HEK293 (cell line): ENCODE results near the gene IL36B.

Source experiments
- CTCF ChIA-PET: fragments of 350-600 bp; formaldehyde crosslinking; extraction: SDS; loops from one replicate; lab custom pipeline; 2021; ENCODE audit warnings: antibody characterized with exemption; lab: Yijun Ruan, JAX
- POLR2A ChIA-PET: fragments of 300-600 bp; formaldehyde crosslinking; extraction: SDS; loops from one replicate; lab custom pipeline; 2020; ENCODE audit warnings: antibody characterized with exemption, inconsistent platforms; lab: Yijun Ruan, JAX
- H3K27ac ChIP-seq: fragments of 200-500 bp; sonication (Bioruptor generic); 2 replicates; pipeline ENCODE4 v1.5.1; 2014; ENCODE audit warnings: low read depth, low read length, control low read depth, inconsistent platforms; ENCODE audit errors: extremely low read depth
- H3K36me3 ChIP-seq, 2 experiments: fragments of 200-500 bp in 1 of 2; sonication (Bioruptor generic) in 1 of 2; 1 replicate in 1 of 2; 2 replicates in 1 of 2; pipeline ENCODE4 v1.5.1; 2014 to 2017; ENCODE audit warnings: inconsistent platforms in 2 of 2, low read length in 2 of 2; ENCODE audit not compliant: control insufficient read depth in 2 of 2, insufficient read depth in 1 of 2
- H3K4me1 ChIP-seq: fragments of 200-500 bp; sonication (Bioruptor generic); 2 replicates; pipeline ENCODE4 v1.5.1; 2014; ENCODE audit warnings: mild to moderate bottlenecking, low read length, inconsistent platforms; ENCODE audit not compliant: control insufficient read depth, insufficient read depth
- H3K4me3 ChIP-seq: 2 replicates; pipeline ENCODE4 v1.5.1; 2011; ENCODE audit warnings: low read depth, mild to moderate bottlenecking, control low read depth, low read length, moderate library complexity
- H3K9me3 ChIP-seq: fragments of 200-500 bp; sonication (Bioruptor generic); 2 replicates; pipeline ENCODE4 v1.5.1; 2014; ENCODE audit warnings: low read depth, low read length, inconsistent platforms; ENCODE audit not compliant: control insufficient read depth, insufficient read depth
- GLI2 ChIP-seq: fragments of 450-650 bp; formaldehyde crosslinking; IDR thresholded peaks from 2 replicates; pipeline ENCODE4; 2017; ENCODE audit warnings: missing biosample characterization, missing genetic modification characterization, low read depth, borderline replicate concordance
- SP7 ChIP-seq: fragments of 450-650 bp; formaldehyde crosslinking; IDR thresholded peaks from 2 replicates; pipeline ENCODE4 v1.5.1; 2016; ENCODE audit warnings: missing biosample characterization, missing genetic modification characterization
- YY2 ChIP-seq: fragments of 450-650 bp; formaldehyde crosslinking; IDR thresholded peaks from 2 replicates; pipeline ENCODE4 v1.5.1; 2016; ENCODE audit warnings: missing biosample characterization, missing genetic modification characterization
- ZBTB1 ChIP-seq: fragments of 450-650 bp; formaldehyde crosslinking; IDR thresholded peaks from 2 replicates; pipeline ENCODE4 v1.5.1; 2016; ENCODE audit warnings: missing biosample characterization, missing genetic modification characterization
- ZBTB7A ChIP-seq: fragments of 450-650 bp; formaldehyde crosslinking; IDR thresholded peaks from 2 replicates; pipeline ENCODE4 v1.5.1; 2016; ENCODE audit warnings: low read depth, missing biosample characterization, missing genetic modification characterization
- ZFHX2 ChIP-seq: fragments of 450-650 bp; formaldehyde crosslinking; conservative IDR thresholded peaks from 2 replicates; pipeline ENCODE4 v1.5.1; 2016; ENCODE audit warnings: missing biosample characterization, missing genetic modification characterization
- ZNF121 ChIP-seq: fragments of 450-650 bp; formaldehyde crosslinking; IDR thresholded peaks from 2 replicates; pipeline ENCODE4 v1.5.1; 2016; ENCODE audit warnings: missing biosample characterization, missing genetic modification characterization
- ZNF19 ChIP-seq: fragments of 450-650 bp; formaldehyde crosslinking; IDR thresholded peaks from 2 replicates; pipeline ENCODE4; 2016; ENCODE audit warnings: missing biosample characterization, missing genetic modification characterization, low read depth
- ZNF24 ChIP-seq: fragments of 450-650 bp; formaldehyde crosslinking; IDR thresholded peaks from 2 replicates; pipeline ENCODE4 v1.5.1; 2016; ENCODE audit warnings: missing biosample characterization, missing genetic modification characterization
- ZNF274 ChIP-seq, 2 experiments: fragments of 200-500 bp in 1 of 2; fragments of 450-650 bp in 1 of 2; sonication (Bioruptor generic) in 1 of 2; formaldehyde crosslinking in 1 of 2; IDR thresholded peaks; 2 replicates each; pipeline versions ENCODE4 v1.5.1 to v1.6.1; 2014 to 2016; ENCODE audit warnings: borderline replicate concordance in 1 of 2, inconsistent platforms in 1 of 2, low read length in 1 of 2, missing biosample characterization in 1 of 2, missing genetic modification characterization in 1 of 2
- ZNF350 ChIP-seq: fragments of 450-650 bp; formaldehyde crosslinking; IDR thresholded peaks from 2 replicates; pipeline ENCODE4 v1.5.0; 2017; ENCODE audit warnings: missing biosample characterization, mild to moderate bottlenecking, missing genetic modification characterization
- ZNF571 ChIP-seq: fragments of 450-650 bp; formaldehyde crosslinking; IDR thresholded peaks from 2 replicates; pipeline ENCODE4 v1.5.0; 2017; ENCODE audit warnings: missing biosample characterization, missing genetic modification characterization
- ZNF623 ChIP-seq: fragments of 450-650 bp; formaldehyde crosslinking; IDR thresholded peaks from 2 replicates; pipeline ENCODE4 v1.5.1; 2016; ENCODE audit warnings: missing biosample characterization, missing genetic modification characterization
- ZNF776 ChIP-seq: fragments of 450-650 bp; formaldehyde crosslinking; IDR thresholded peaks from 2 replicates; pipeline ENCODE4 v1.5.0; 2017; ENCODE audit warnings: missing biosample characterization, missing genetic modification characterization, borderline replicate concordance
- TF ChIP-seq, protein P1 (sequence below): fragments of 450-650 bp; formaldehyde crosslinking; IDR thresholded peaks from 2 replicates; pipeline ENCODE4 v1.5.1; 2016; ENCODE audit warnings: missing biosample characterization, missing genetic modification characterization
- TF ChIP-seq, protein P2 (sequence below): fragments of 450-650 bp; formaldehyde crosslinking; IDR thresholded peaks from 2 replicates; pipeline ENCODE4 v1.5.1; 2017; ENCODE audit warnings: missing biosample characterization, missing genetic modification characterization
- TF ChIP-seq, protein P3 (sequence below): fragments of 450-650 bp; formaldehyde crosslinking; IDR thresholded peaks from 2 replicates; pipeline ENCODE4 v1.5.1; 2017; ENCODE audit warnings: missing biosample characterization, missing genetic modification characterization
- TF ChIP-seq, protein P4 (sequence below): fragments of 450-650 bp; formaldehyde crosslinking; IDR thresholded peaks from 2 replicates; pipeline ENCODE4 v1.5.1; 2016; ENCODE audit warnings: missing biosample characterization, missing genetic modification characterization

Gene IL36B

DNA sequence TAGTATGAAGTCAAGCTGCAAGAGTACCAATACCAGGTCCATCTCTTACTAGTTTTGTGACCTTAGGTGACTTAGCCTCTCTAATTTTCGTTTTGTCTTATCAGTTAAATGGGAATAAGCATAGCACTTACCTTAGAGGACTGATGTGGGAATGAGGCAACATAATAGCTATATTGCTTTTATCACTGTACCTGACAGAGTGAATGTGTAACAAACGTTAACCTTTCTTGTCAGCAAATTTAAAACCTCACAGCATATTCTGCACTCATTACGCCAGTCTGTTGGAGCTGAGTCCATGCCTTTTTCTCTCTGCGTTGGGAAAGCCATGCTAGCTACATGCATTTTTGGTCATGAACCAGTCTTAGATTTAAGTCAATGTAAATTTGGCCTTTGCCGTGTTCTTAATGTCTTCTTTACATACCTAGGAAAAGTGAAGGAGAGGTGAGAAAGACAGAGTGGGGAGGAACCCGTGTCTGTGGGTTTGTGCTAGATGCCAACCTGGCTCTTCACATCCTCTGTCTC, at the start of gene IL36B:
Gene IL36B, minus strand, starts transcription at position 472 of the 522 bp plus-strand sequence.
- Histone ChIP-seq H3K27ac (no peak within 1 kb of the TSS), H3K9me3 (no peaks in the 10 kb centered on the region), H3K36me3 (no peaks in the 10 kb centered on the region), H3K4me1 (no peaks in the 10 kb centered on the region), H3K4me3 (no peak within 1 kb of the TSS)
- POLR2A ChIA-PET = no interaction called here
- TF ChIP-seq, protein P1, sequence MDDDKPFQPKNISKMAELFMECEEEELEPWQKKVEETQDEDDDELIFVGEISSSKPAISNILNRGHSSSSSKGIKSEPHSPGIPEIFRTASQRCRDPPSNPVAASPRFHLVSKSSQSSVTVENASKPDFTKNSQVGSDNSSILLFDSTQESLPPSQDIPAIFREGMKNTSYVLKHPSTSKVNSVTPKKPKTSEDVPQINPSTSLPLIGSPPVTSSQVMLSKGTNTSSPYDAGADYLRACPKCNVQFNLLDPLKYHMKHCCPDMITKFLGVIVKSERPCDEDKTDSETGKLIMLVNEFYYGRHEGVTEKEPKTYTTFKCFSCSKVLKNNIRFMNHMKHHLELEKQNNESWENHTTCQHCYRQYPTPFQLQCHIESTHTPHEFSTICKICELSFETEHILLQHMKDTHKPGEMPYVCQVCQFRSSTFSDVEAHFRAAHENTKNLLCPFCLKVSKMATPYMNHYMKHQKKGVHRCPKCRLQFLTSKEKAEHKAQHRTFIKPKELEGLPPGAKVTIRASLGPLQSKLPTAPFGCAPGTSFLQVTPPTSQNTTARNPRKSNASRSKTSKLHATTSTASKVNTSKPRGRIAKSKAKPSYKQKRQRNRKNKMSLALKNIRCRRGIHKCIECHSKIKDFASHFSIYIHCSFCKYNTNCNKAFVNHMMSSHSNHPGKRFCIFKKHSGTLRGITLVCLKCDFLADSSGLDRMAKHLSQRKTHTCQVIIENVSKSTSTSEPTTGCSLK = no peak
- TF ChIP-seq ZNF776 (no peak), YY2 (tag by site-specific recombination) (no peak), ZFHX2 (tag by site-specific recombination) (no peak), ZNF121 (tag by site-specific recombination) (no peak)
- TF ChIP-seq, protein P2, sequence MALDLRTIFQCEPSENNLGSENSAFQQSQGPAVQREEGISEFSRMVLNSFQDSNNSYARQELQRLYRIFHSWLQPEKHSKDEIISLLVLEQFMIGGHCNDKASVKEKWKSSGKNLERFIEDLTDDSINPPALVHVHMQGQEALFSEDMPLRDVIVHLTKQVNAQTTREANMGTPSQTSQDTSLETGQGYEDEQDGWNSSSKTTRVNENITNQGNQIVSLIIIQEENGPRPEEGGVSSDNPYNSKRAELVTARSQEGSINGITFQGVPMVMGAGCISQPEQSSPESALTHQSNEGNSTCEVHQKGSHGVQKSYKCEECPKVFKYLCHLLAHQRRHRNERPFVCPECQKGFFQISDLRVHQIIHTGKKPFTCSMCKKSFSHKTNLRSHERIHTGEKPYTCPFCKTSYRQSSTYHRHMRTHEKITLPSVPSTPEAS = no peak
- TF ChIP-seq, protein P3, sequence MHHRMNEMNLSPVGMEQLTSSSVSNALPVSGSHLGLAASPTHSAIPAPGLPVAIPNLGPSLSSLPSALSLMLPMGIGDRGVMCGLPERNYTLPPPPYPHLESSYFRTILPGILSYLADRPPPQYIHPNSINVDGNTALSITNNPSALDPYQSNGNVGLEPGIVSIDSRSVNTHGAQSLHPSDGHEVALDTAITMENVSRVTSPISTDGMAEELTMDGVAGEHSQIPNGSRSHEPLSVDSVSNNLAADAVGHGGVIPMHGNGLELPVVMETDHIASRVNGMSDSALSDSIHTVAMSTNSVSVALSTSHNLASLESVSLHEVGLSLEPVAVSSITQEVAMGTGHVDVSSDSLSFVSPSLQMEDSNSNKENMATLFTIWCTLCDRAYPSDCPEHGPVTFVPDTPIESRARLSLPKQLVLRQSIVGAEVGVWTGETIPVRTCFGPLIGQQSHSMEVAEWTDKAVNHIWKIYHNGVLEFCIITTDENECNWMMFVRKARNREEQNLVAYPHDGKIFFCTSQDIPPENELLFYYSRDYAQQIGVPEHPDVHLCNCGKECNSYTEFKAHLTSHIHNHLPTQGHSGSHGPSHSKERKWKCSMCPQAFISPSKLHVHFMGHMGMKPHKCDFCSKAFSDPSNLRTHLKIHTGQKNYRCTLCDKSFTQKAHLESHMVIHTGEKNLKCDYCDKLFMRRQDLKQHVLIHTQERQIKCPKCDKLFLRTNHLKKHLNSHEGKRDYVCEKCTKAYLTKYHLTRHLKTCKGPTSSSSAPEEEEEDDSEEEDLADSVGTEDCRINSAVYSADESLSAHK = no peak
- CTCF ChIA-PET = interaction anchor here (0.6 kb wide), 2 partner anchors 28 to 150 kb away, joined by 3 read pairs; no protein-coding TSS in a partner anchor

DNA sequence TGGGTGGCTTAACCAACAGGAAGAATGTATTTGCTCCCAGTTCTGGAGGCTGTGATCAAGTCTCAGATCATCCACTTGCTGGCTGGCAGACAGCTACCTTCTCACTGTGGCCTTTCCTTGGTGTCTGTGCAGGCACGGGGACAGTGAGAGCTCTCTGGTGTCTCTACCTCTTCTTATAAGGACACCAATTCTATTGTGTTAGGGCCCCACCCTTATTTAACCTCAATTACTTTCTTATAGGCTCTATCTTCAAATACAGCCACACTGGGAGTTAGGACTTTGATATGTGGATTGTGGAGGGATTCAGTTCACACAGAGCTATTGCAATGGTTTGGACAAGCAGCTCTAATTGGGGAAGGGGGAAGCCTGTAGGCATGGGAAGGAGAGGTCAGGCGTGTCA, 49.5 kb upstream of the IL36B start:
- POLR2A ChIA-PET = no interaction called here
- Histone ChIP-seq H3K4me3 (no peak overlapping the region), H3K36me3 (no peaks in the 10 kb centered on the region)
- TF ChIP-seq ZNF24 (tag by site-specific recombination) (no peak), ZNF623 (tag by site-specific recombination) (no peak), GLI2 (tag by site-specific recombination) (no peak), ZBTB7A (no peak), ZNF19 (no peak), ZNF350 (tag by site-specific recombination) (no peak), SP7 (tag by site-specific recombination) (no peak), ZBTB1 (tag by site-specific recombination) (no peak), ZNF571 (tag by site-specific recombination) (no peak), ZNF274 (IDR thresholded peaks at IDR 0.05; ENCODE audit: low read length) (no peak), ZNF274 (tag by site-specific recombination; IDR thresholded peaks at IDR 0.05; ENCODE audit: borderline replicate concordance) (no peak)
- TF ChIP-seq, protein P4, sequence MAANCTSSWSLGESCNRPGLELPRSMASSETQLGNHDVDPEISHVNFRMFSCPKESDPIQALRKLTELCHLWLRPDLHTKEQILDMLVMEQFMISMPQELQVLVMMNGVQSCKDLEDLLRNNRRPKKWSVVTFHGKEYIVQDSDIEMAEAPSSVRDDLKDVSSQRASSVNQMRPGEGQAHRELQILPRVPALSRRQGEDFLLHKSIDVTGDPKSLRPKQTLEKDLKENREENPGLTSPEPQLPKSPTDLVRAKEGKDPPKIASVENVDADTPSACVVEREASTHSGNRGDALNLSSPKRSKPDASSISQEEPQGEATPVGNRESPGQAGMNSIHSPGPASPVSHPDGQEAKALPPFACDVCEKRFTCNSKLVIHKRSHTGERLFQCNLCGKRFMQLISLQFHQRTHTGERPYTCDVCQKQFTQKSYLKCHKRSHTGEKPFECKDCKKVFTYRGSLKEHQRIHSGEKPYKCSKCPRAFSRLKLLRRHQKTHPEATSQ (tag by site-specific recombination) = no peak
- TF ChIP-seq, all 188 proteins: peak for 0
- Histone ChIP-seq H3K4me1 (no peaks in the 10 kb centered on the region), H3K27ac (no peak overlapping the region), H3K9me3 (no peaks in the 10 kb centered on the region)
- CTCF ChIA-PET = interaction anchor here (0.9 kb wide), 1 partner anchor 288 kb away, joined by 3 read pairs; no protein-coding TSS in a partner anchor
